Liver (tissue), 9 donors: ENCODE measurements around the gene MRRF. TPM values are rescaled to one million over a fixed set of nuclear protein-coding genes. Genes with fewer than 3 reads are reported as not detected.

ENCODE experiments used
- DNase-seq: peaks from one replicate; pipeline ENCODE4 v3.0.0-alpha.2; 2017; ENCODE audit warnings: low spot score
- H3K27ac ChIP-seq, 2 donors: one replicate each; pipeline ENCODE4 v1.7.0; 2013; ENCODE audit warnings: inconsistent platforms in 2 of 2, low read length in 2 of 2, control low read depth in 1 of 2, low read depth in 1 of 2, mild to moderate bottlenecking in 1 of 2
- H3K27me3 ChIP-seq, 4 donors: one replicate each; pipeline versions ENCODE4 v1.6.1 to v1.7.0; 2013; ENCODE audit warnings: low read length in 3 of 4, inconsistent platforms in 1 of 4, mild to moderate bottlenecking in 1 of 4, moderate library complexity in 1 of 4; ENCODE audit not compliant: control insufficient read depth in 4 of 4, insufficient read depth in 4 of 4
- H3K36me3 ChIP-seq, 4 donors: one replicate each; pipeline versions ENCODE4 v1.6.1 to v1.7.0; 2013; ENCODE audit warnings: low read length in 3 of 4, mild to moderate bottlenecking in 3 of 4, low read depth in 1 of 4, moderate library complexity in 1 of 4; ENCODE audit not compliant: control insufficient read depth in 4 of 4, insufficient read depth in 3 of 4
- H3K4me1 ChIP-seq, 4 donors: one replicate each; pipeline versions ENCODE4 v1.6.1 to v1.7.0; 2013; ENCODE audit warnings: low read length in 3 of 4, mild to moderate bottlenecking in 3 of 4, moderate library complexity in 1 of 4; ENCODE audit not compliant: control insufficient read depth in 4 of 4, insufficient read depth in 4 of 4
- H3K4me3 ChIP-seq, 3 donors: one replicate each; pipeline versions ENCODE4 v1.6.1 to v1.7.0; 2013; ENCODE audit warnings: low read length in 3 of 3, control low read depth in 1 of 3, low read depth in 1 of 3, mild to moderate bottlenecking in 1 of 3
- H3K9ac ChIP-seq, 2 donors: one replicate each; pipeline ENCODE4 v1.7.0; 2013; ENCODE audit warnings: low read length in 2 of 2, mild to moderate bottlenecking in 2 of 2, moderate library complexity in 2 of 2, control low read depth in 1 of 2, low read depth in 1 of 2
- H3K9me3 ChIP-seq, 4 donors: one replicate each; pipeline versions ENCODE4 v1.6.1 to v1.7.0; 2013; ENCODE audit warnings: low read length in 3 of 4; ENCODE audit not compliant: control insufficient read depth in 4 of 4
- EGR1 ChIP-seq, 2 donors: IDR thresholded peaks; 2 replicates each; pipeline ENCODE4 v1.6.1; 2016 to 2018; ENCODE audit warnings: antibody characterized with exemption in 2 of 2, low read depth in 2 of 2
- FOXA1 ChIP-seq: IDR thresholded peaks from 2 replicates; pipeline ENCODE4 v1.6.1; 2016; ENCODE audit warnings: antibody characterized with exemption
- FOXA2 ChIP-seq: IDR thresholded peaks from 2 replicates; pipeline ENCODE4 v1.6.1; 2016; ENCODE audit warnings: antibody characterized with exemption
- GABPA ChIP-seq, 2 donors: IDR thresholded peaks in 1 of 2; conservative IDR thresholded peaks in 1 of 2; 2 replicates each; pipeline ENCODE4 v1.6.1; 2016; ENCODE audit warnings: antibody characterized with exemption in 2 of 2, mild to moderate bottlenecking in 1 of 2, moderate library complexity in 1 of 2
- HNF4A ChIP-seq, 2 donors: conservative IDR thresholded peaks; 2 replicates each; pipeline ENCODE4 v1.6.1; 2016; ENCODE audit warnings: antibody characterized with exemption in 2 of 2, mild to moderate bottlenecking in 2 of 2
- HNF4G ChIP-seq: IDR thresholded peaks from 2 replicates; pipeline ENCODE4 v1.6.1; 2016; ENCODE audit warnings: antibody characterized with exemption
- JUND ChIP-seq, 2 donors: IDR thresholded peaks; 2 replicates each; pipeline ENCODE4 v1.6.1; 2016; ENCODE audit warnings: antibody characterized with exemption in 2 of 2
- RAD21 ChIP-seq, 2 donors: IDR thresholded peaks; 2 replicates each; pipeline ENCODE4 v1.6.1; 2016; ENCODE audit warnings: antibody characterized with exemption in 2 of 2, mild to moderate bottlenecking in 2 of 2
- RXRA ChIP-seq, 2 donors: IDR thresholded peaks; 2 replicates each; pipeline ENCODE4 v1.6.1; 2017 to 2018; ENCODE audit warnings: antibody characterized with exemption in 2 of 2, mild to moderate bottlenecking in 1 of 2
- SP1 ChIP-seq: IDR thresholded peaks from 2 replicates; pipeline ENCODE4 v1.6.1; 2018; ENCODE audit warnings: antibody characterized with exemption, mild to moderate bottlenecking
- TAF1 ChIP-seq: conservative IDR thresholded peaks from 2 replicates; pipeline ENCODE4 v1.6.1; 2016; ENCODE audit warnings: antibody characterized with exemption, mild to moderate bottlenecking
- YY1 ChIP-seq: IDR thresholded peaks from 2 replicates; pipeline ENCODE4 v1.6.1; 2016; ENCODE audit warnings: antibody characterized with exemption, mild to moderate bottlenecking
- WGBS: extraction: QIAGEN DNeasy Blood & Tissue Kit; methylation state at CpG from one replicate; pipeline ENCODE4 v1.1.7; 2013; 5-methylcytosine and 5-hydroxymethylcytosine counted together
- polyA plus RNA-seq, 2 donors: library from polyadenylated mRNA; stranded (reverse) in 1 of 2; unstranded in 1 of 2; fragments of 200-250 nt in 1 of 2; fragments of >200 nt in 1 of 2; fragmentation: Nextera tagmentation in 1 of 2; extraction: Ambion mirVana in 1 of 2; gene quantifications; one replicate each; pipeline versions ENCODE4 v1.2.1 to v1.2.3, GENCODE V29; 2013 to 2015
- total RNA-seq, 2 donors: library from RNA; depleted of rRNA; stranded (reverse); fragments of >200 nt; gene quantifications; one replicate each; pipeline ENCODE4 v1.2.3, GENCODE V29; 2014
- TF ChIP-seq, protein P1 (sequence below): IDR thresholded peaks from 2 replicates; pipeline ENCODE4 v1.6.1; 2016; ENCODE audit warnings: antibody characterized with exemption
- TF ChIP-seq, protein P2 (sequence below): fragments of 150-350 bp; IDR thresholded peaks from 2 replicates; pipeline ENCODE4 v1.5.1; 2017; ENCODE audit warnings: improper control_type of control experiment, low read depth, low read length; ENCODE audit not compliant: missing input control
- TF ChIP-seq, protein P3 (sequence below): IDR thresholded peaks from 2 replicates; pipeline ENCODE4 v1.6.1; 2016; ENCODE audit warnings: antibody characterized with exemption
- TF ChIP-seq, protein P4 (sequence below): IDR thresholded peaks from 2 replicates; pipeline ENCODE4 v1.6.1; 2016; ENCODE audit warnings: antibody characterized with exemption, mild to moderate bottlenecking
- TF ChIP-seq, protein P5 (sequence below): IDR thresholded peaks from 2 replicates; pipeline ENCODE4 v1.6.1; 2016; ENCODE audit warnings: antibody characterized with exemption
- donor health status: healthy.
- donor health status: healthy.
- donor health status: healthy.
- donor health status: healthy.
- donor health status: healthy.

MRRF gene
- total and polyA plus RNA-seq, 4 donors, result 15.4 to 30.9 (median 22.3) TPM

DNA sequence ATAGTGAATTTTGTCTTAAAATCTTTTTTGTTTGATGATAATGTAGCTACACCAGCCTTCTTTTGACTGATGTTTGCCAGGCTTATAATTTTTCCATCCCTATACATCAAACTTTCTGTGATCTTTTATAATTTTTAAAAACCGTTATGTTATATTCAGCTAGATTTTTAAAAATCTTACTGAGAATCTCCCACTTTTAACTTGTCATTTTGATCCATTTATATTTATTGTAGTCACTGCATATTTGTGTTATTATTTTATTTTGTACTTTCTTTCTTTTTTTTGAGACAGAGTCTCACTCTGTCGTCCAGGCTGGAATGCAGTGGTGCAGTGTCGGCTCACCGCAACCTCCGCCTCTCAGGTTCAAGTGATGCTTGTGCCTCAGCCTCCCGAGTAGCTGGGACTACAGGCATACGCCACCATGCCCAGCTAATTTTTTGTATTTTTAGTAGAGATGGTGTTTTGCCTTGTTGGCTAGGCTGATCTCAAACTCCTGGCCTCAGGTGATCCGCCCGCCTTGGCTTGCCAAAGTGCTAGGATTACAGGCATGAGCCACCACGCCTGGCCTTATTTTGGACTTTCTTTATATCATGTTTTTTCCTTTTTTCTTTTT, 12.7 kb downstream of the MRRF start:
- Histone ChIP-seq H3K9ac (no peak overlapping the region), H3K27ac (no peak overlapping the region), H3K27me3 (no peaks in the 10 kb centered on the region), H3K36me3 (peaks cover 10 to 22% (median 16%) of the 10 kb centered on the region in 4 donors), H3K4me3 (no peak overlapping the region), H3K9me3 (peaks cover 0 to 3% (median 0%) of the 10 kb centered on the region in 4 donors), H3K4me1 (peaks cover 0 to 5% (median 1%) of the 10 kb centered on the region in 4 donors)
- over 99% methylated on average over 10 of the region's 10 CpGs for WGBS
- DNase-seq, result no peak
- TF ChIP-seq EGR1 (IDR thresholded peaks at IDR 0.05; ENCODE audit: low read depth in 2 of 2) (no peak), JUND (IDR thresholded peaks at IDR 0.05) (no peak), RAD21 (IDR thresholded peaks at IDR 0.05) (no peak), FOXA1 (no peak), RXRA (IDR thresholded peaks at IDR 0.05) (no peak), TAF1 (no peak), HNF4A (conservative IDR thresholded peaks at IDR 0.05) (no peak), FOXA2 (no peak), YY1 (no peak), HNF4G (no peak), GABPA (IDR thresholded peaks at IDR 0.05 in 1 of 2, conservative IDR thresholded peaks at IDR 0.05 in 1 of 2) (no peak), SP1 (no peak)
- TF ChIP-seq, protein P1, sequence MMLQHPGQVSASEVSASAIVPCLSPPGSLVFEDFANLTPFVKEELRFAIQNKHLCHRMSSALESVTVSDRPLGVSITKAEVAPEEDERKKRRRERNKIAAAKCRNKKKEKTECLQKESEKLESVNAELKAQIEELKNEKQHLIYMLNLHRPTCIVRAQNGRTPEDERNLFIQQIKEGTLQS, result no peak
- TF ChIP-seq, protein P2, sequence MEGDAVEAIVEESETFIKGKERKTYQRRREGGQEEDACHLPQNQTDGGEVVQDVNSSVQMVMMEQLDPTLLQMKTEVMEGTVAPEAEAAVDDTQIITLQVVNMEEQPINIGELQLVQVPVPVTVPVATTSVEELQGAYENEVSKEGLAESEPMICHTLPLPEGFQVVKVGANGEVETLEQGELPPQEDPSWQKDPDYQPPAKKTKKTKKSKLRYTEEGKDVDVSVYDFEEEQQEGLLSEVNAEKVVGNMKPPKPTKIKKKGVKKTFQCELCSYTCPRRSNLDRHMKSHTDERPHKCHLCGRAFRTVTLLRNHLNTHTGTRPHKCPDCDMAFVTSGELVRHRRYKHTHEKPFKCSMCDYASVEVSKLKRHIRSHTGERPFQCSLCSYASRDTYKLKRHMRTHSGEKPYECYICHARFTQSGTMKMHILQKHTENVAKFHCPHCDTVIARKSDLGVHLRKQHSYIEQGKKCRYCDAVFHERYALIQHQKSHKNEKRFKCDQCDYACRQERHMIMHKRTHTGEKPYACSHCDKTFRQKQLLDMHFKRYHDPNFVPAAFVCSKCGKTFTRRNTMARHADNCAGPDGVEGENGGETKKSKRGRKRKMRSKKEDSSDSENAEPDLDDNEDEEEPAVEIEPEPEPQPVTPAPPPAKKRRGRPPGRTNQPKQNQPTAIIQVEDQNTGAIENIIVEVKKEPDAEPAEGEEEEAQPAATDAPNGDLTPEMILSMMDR, result no peak
- TF ChIP-seq, protein P3, sequence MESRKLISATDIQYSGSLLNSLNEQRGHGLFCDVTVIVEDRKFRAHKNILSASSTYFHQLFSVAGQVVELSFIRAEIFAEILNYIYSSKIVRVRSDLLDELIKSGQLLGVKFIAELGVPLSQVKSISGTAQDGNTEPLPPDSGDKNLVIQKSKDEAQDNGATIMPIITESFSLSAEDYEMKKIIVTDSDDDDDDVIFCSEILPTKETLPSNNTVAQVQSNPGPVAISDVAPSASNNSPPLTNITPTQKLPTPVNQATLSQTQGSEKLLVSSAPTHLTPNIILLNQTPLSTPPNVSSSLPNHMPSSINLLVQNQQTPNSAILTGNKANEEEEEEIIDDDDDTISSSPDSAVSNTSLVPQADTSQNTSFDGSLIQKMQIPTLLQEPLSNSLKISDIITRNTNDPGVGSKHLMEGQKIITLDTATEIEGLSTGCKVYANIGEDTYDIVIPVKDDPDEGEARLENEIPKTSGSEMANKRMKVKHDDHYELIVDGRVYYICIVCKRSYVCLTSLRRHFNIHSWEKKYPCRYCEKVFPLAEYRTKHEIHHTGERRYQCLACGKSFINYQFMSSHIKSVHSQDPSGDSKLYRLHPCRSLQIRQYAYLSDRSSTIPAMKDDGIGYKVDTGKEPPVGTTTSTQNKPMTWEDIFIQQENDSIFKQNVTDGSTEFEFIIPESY, result no peak
- TF ChIP-seq, protein P4, sequence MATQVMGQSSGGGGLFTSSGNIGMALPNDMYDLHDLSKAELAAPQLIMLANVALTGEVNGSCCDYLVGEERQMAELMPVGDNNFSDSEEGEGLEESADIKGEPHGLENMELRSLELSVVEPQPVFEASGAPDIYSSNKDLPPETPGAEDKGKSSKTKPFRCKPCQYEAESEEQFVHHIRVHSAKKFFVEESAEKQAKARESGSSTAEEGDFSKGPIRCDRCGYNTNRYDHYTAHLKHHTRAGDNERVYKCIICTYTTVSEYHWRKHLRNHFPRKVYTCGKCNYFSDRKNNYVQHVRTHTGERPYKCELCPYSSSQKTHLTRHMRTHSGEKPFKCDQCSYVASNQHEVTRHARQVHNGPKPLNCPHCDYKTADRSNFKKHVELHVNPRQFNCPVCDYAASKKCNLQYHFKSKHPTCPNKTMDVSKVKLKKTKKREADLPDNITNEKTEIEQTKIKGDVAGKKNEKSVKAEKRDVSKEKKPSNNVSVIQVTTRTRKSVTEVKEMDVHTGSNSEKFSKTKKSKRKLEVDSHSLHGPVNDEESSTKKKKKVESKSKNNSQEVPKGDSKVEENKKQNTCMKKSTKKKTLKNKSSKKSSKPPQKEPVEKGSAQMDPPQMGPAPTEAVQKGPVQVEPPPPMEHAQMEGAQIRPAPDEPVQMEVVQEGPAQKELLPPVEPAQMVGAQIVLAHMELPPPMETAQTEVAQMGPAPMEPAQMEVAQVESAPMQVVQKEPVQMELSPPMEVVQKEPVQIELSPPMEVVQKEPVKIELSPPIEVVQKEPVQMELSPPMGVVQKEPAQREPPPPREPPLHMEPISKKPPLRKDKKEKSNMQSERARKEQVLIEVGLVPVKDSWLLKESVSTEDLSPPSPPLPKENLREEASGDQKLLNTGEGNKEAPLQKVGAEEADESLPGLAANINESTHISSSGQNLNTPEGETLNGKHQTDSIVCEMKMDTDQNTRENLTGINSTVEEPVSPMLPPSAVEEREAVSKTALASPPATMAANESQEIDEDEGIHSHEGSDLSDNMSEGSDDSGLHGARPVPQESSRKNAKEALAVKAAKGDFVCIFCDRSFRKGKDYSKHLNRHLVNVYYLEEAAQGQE, result no peak
- TF ChIP-seq, protein P5, sequence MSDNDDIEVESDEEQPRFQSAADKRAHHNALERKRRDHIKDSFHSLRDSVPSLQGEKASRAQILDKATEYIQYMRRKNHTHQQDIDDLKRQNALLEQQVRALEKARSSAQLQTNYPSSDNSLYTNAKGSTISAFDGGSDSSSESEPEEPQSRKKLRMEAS, result no peak
